H1 (cell line): ENCODE measurements around the gene LTBP1.

ENCODE experiments used
- BRCA1 ChIP-seq: IDR thresholded peaks from 2 replicates; pipeline ENCODE4 v1.6.1; 2012; ENCODE audit warnings: low read depth, low read length, improper control_type of control experiment
- CEBPB ChIP-seq: IDR thresholded peaks from 2 replicates; pipeline ENCODE4 v1.6.1; 2012; ENCODE audit warnings: low read depth, low read length
- CHD2 ChIP-seq: IDR thresholded peaks from 2 replicates; pipeline ENCODE4 v1.6.1; 2012; ENCODE audit warnings: low read length, improper control_type of control experiment
- CTCF ChIP-seq, 3 experiments: IDR thresholded peaks; 1 replicate in 2 of 3; 2 replicates in 1 of 3; pipeline versions ENCODE4 v1.5.1 to v1.6.1; 2011; ENCODE audit warnings: low read length in 3 of 3, mild to moderate bottlenecking in 3 of 3, inconsistent platforms in 2 of 3, low read depth in 1 of 3, moderate library complexity in 1 of 3; ENCODE audit not compliant: insufficient read depth in 1 of 3; ENCODE audit errors: control extremely low read depth in 1 of 3
- EP300 ChIP-seq, 2 experiments: IDR thresholded peaks; 1 replicate in 1 of 2; 2 replicates in 1 of 2; pipeline ENCODE4 v1.6.1; 2011 to 2012; ENCODE audit warnings: low read depth in 2 of 2, low read length in 2 of 2, mild to moderate bottlenecking in 2 of 2, borderline replicate concordance in 1 of 2, inconsistent platforms in 1 of 2, moderate library complexity in 1 of 2
- GABPA ChIP-seq: IDR thresholded peaks from 2 replicates; pipeline ENCODE4 v1.6.1; 2011; ENCODE audit warnings: mild to moderate bottlenecking, low read length, moderate library complexity, borderline replicate concordance; ENCODE audit not compliant: insufficient read depth
- GTF2F1 ChIP-seq: IDR thresholded peaks from 2 replicates; pipeline ENCODE4 v1.6.1; 2012; ENCODE audit warnings: low read depth, low read length, improper control_type of control experiment, borderline replicate concordance
- KDM5A ChIP-seq: fragments of 200-600 bp; IDR thresholded peaks from 2 replicates; pipeline ENCODE4 v1.7.1; 2012; ENCODE audit warnings: mild to moderate bottlenecking, low read length, inconsistent platforms, mixed read lengths
- PHF8 ChIP-seq: fragments of 200-600 bp; sonication (generic); conservative IDR thresholded peaks from 2 replicates; pipeline ENCODE4 v1.7.1; 2012; ENCODE audit warnings: low read depth, mild to moderate bottlenecking, inconsistent platforms, low read length, moderate library complexity
- POLR2A ChIP-seq, 2 experiments: IDR thresholded peaks; 1 replicate in 1 of 2; 2 replicates in 1 of 2; pipeline ENCODE4 v1.6.1; 2011; ENCODE audit warnings: low read depth in 2 of 2, low read length in 2 of 2, mild to moderate bottlenecking in 2 of 2; ENCODE audit errors: control extremely low read depth in 1 of 2
- POLR2AphosphoS5 ChIP-seq: IDR thresholded peaks from 2 replicates; pipeline ENCODE4 v1.6.1; 2011; ENCODE audit warnings: low read depth, low read length
- SP1 ChIP-seq: IDR thresholded peaks from 2 replicates; pipeline ENCODE4 v1.6.1; 2011; ENCODE audit warnings: low read depth, low read length
- TAF1 ChIP-seq: IDR thresholded peaks from 2 replicates; pipeline ENCODE4 v1.6.1; 2011; ENCODE audit warnings: mild to moderate bottlenecking, low read depth, low read length

GRCh38 chr2:33335516-33335915 lies 388.8 kb downstream of the LTBP1 start:
- TF ChIP-seq GTF2F1 (no peak), CHD2 (no peak), SP1 (no peak), CEBPB (no peak), CTCF (IDR thresholded peaks at IDR 0.05; ENCODE audit: control extremely low read depth in 1 of 3, insufficient read depth in 1 of 3, low read depth in 1 of 3, low read length in 3 of 3) (no peak), KDM5A (no peak), GABPA (no peak), PHF8 (no peak), POLR2A (IDR thresholded peaks at IDR 0.05; ENCODE audit: control extremely low read depth in 1 of 2, low read depth in 2 of 2, low read length in 2 of 2) (no peak), EP300 (IDR thresholded peaks at IDR 0.05; ENCODE audit: borderline replicate concordance in 1 of 2, low read depth in 2 of 2, low read length in 2 of 2) (no peak), TAF1 (no peak), POLR2AphosphoS5 (no peak), BRCA1 (no peak)
